MCF 10A (cell line): ENCODE data around the gene PLPP2. TPM values are rescaled to one million over a fixed set of nuclear protein-coding genes. Genes with fewer than 3 reads are reported as not detected.
A peak's percentile ranks its signal among the peaks of the same experiment; 100 is the strongest.

Experiments
- Bru-seq: library from RNA; stranded (reverse); fragments of 400-500 nt; gene quantifications from one replicate; lab custom pipeline; 2021; lab: Mats Ljungman, UMichigan
- BruChase-seq, 2 experiments: library from RNA; stranded (reverse); fragments of 400-500 nt; gene quantifications; one replicate each; lab custom pipeline; 2021; lab: Mats Ljungman, UMichigan
- BruUV-seq: library from RNA; stranded (reverse); fragments of 400-500 nt; replicated peaks from 2 replicates; lab custom pipeline; 2021; lab: Mats Ljungman, UMichigan
- CTCF ChIA-PET: fragments of 300-600 bp; sonication (Branson Sonifier 250); formaldehyde crosslinking; extraction: SDS; loops from one replicate; lab custom pipeline; 2021; ENCODE audit warnings: antibody characterized with exemption, inconsistent platforms; lab: Yijun Ruan, JAX
- POLR2A ChIA-PET: fragments of 300-600, 350-650 bp; sonication (Branson Sonifier 250); formaldehyde crosslinking; extraction: SDS; loops from one replicate; lab custom pipeline; 2020; ENCODE audit warnings: antibody characterized with exemption, inconsistent platforms; lab: Yijun Ruan, JAX
- DNase-seq: peaks from one replicate; pipeline ENCODE4 v3.0.0-alpha.2; 2018; ENCODE audit not compliant: unreplicated experiment
- H3K27ac Mint-ChIP-seq: one replicate; pipeline ENCODE4 v1.8.0; 2022; ENCODE audit warnings: mild to moderate bottlenecking, low read depth, mixed read lengths; ENCODE audit not compliant: unreplicated experiment
- H3K27me3 Mint-ChIP-seq: one replicate; pipeline ENCODE4 v1.8.0; 2022; ENCODE audit warnings: mixed read lengths; ENCODE audit not compliant: insufficient read depth, unreplicated experiment
- H3K36me3 Mint-ChIP-seq: one replicate; pipeline ENCODE4 v1.8.0; 2022; ENCODE audit warnings: mild to moderate bottlenecking, moderate library complexity, mixed read lengths; ENCODE audit not compliant: insufficient read depth, unreplicated experiment
- H3K4me1 Mint-ChIP-seq: one replicate; pipeline ENCODE4 v1.8.0; 2022; ENCODE audit warnings: mixed read lengths; ENCODE audit not compliant: insufficient read depth, unreplicated experiment
- H3K4me3 Mint-ChIP-seq: one replicate; pipeline ENCODE4 v1.8.0; 2022; ENCODE audit warnings: mild to moderate bottlenecking, moderate library complexity, mixed read lengths; ENCODE audit not compliant: unreplicated experiment
- H3K9me3 Mint-ChIP-seq: one replicate; pipeline ENCODE4 v1.8.0; 2022; ENCODE audit warnings: mixed read lengths; ENCODE audit not compliant: unreplicated experiment
- intact Hi-C: fragments of 100-400 bp; cut with micrococcal nuclease; formaldehyde crosslinking; loops from 2 replicates; pipeline ENCODE4 v1.14.1; 2022
- long read RNA-seq: library from polyadenylated mRNA; stranded (forward); transcript quantifications from one replicate; pipeline ENCODE4 v2.0.0, GENCODE V29; 2022
- total RNA-seq: library from RNA; stranded (reverse); gene quantifications from 2 replicates; pipeline ENCODE4 v1.2.3, GENCODE V29; 2022
- TF ChIP-seq, protein P1 (sequence below): fragments of 200-600 bp; IDR thresholded peaks from one replicate; pipeline ENCODE4 v1.8.0; 2022; ENCODE audit warnings: antibody characterized with exemption, mild to moderate bottlenecking; ENCODE audit not compliant: unreplicated experiment

PLPP2 gene
- total RNA-seq (5.4 and 9.4 TPM in 2 replicates), Bru-seq, nascent RNA (percentile 38 among the genes with signal in this experiment), BruChase-seq, experiment 1, labeled RNA remaining after a 6-hour chase (percentile 59 among the genes with signal in this experiment), BruChase-seq, experiment 2, labeled RNA remaining after a 2-hour chase (percentile 43 among the genes with signal in this experiment)
- long read RNA-seq, transcript PLPP2-203 (6 exons, 1,383 nt), result major isoform, 9 of 12 reads
- long read RNA-seq, partial matches to known transcripts, result 0 of 12 reads
- long read RNA-seq, other reads (novel, unspliced or antisense), result 0 of 12 reads

DNA sequence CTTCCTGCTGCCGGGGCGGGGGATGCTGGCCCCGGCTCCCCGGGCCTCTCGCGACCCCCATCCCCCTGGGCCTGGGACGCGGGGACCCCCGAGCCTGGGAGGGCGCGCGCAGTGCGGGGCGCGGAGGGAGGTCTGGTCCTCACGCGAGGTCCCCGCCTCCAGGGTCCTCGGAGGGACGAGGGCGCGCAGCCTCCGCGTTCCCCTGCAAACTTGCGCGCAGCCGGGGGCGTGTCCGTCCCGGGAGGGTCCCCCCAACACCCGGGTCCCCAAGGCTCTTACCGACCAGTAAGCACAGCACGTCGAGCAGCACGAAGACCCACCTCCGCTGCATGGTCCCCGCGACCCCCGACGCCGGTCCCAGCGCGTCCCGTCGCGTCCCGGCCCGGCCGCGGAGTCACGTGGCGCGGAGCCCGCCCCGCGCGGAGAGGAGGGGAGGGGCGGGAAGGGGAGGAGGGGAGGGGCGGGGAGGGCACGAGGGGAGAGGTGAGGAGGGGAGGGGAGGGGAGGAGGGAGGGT, at the start of gene PLPP2:
TSS of gene PLPP2 (minus strand) at position 398 of the 516 bp plus-strand sequence. CDS start at position 331, 67 bp downstream.
- intact Hi-C loops, result no loop called here
- TF ChIP-seq, protein P1, sequence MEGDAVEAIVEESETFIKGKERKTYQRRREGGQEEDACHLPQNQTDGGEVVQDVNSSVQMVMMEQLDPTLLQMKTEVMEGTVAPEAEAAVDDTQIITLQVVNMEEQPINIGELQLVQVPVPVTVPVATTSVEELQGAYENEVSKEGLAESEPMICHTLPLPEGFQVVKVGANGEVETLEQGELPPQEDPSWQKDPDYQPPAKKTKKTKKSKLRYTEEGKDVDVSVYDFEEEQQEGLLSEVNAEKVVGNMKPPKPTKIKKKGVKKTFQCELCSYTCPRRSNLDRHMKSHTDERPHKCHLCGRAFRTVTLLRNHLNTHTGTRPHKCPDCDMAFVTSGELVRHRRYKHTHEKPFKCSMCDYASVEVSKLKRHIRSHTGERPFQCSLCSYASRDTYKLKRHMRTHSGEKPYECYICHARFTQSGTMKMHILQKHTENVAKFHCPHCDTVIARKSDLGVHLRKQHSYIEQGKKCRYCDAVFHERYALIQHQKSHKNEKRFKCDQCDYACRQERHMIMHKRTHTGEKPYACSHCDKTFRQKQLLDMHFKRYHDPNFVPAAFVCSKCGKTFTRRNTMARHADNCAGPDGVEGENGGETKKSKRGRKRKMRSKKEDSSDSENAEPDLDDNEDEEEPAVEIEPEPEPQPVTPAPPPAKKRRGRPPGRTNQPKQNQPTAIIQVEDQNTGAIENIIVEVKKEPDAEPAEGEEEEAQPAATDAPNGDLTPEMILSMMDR, result no peak
- peaks cover 17% of the 10 kb centered on the region for H3K4me1 Mint-ChIP-seq
- DNase-seq, result peak; percentile 6
- POLR2A ChIA-PET, result no interaction called here
- CTCF ChIA-PET, result no interaction called here
- BruUV-seq, result no TSS peak
- no peaks in the 10 kb centered on the region for H3K9me3 Mint-ChIP-seq
- peak within 1 kb of the TSS; percentile 60 for H3K4me3 Mint-ChIP-seq
- peak within 1 kb of the TSS; percentile 77 for H3K27ac Mint-ChIP-seq
- peaks cover 29% of the 10 kb centered on the region for H3K27me3 Mint-ChIP-seq
- peaks cover 6% of the 10 kb centered on the region for H3K36me3 Mint-ChIP-seq

GRCh38 chr19:340620-341385, 49.6 kb upstream of the PLPP2 start:
- no TSS peak for BruUV-seq
- ChIA-PET CTCF (interaction anchor here (0.6 kb wide), 1 partner anchor 606 kb away, joined by 4 read pairs; no protein-coding TSS in a partner anchor), POLR2A (no interaction called here)
- Mint-ChIP-seq H3K9me3 (no peaks in the 10 kb centered on the region), H3K4me1 (peaks cover 42% of the 10 kb centered on the region), H3K36me3 (peaks cover 21% of the 10 kb centered on the region), H3K27me3 (no peaks in the 10 kb centered on the region), H3K27ac (peak overlapping the region; percentile 66), H3K4me3 (peak overlapping the region; percentile 44)
- DNase-seq, result no peak
- TF ChIP-seq, protein P1, result no peak
- intact Hi-C loops, result loop anchor here (5.0 kb wide), 1 partner anchor 166 kb away; the partner anchor contains the start of gene TPGS1

- Mint-ChIP-seq H3K4me3 (no peak overlapping the region), H3K27ac (no peak overlapping the region), H3K36me3 (peaks cover 21% of the 10 kb centered on the region), H3K9me3 (no peaks in the 10 kb centered on the region), H3K27me3 (no peaks in the 10 kb centered on the region), H3K4me1 (peaks cover 35% of the 10 kb centered on the region)
- no TSS peak for BruUV-seq
- ChIA-PET CTCF (interaction anchor here (0.6 kb wide), 1 partner anchor 194 kb away, joined by 3 read pairs; no protein-coding TSS in a partner anchor), POLR2A (no interaction called here)
- DNase-seq, result peak; percentile 19
- TF ChIP-seq, protein P1, result no peak
- intact Hi-C loops, result no loop called here
These were observed 48.2 kb upstream of the PLPP2 start for GRCh38 chr19:339262-339887.
